HG03060 (cell line): ENCODE measurements around the gene SWSAP1.
"Not testable (repeated sequence)": the region's sequence is repeated elsewhere in the genome, so short reads cannot be mapped to it uniquely, and the experiment has no call there.

ENCODE experiments used
- ATAC-seq: cut with Tn5 transposase; IDR thresholded peaks from one replicate; pipeline ENCODE4 v1.9.1; 2021; ENCODE audit warnings: low read depth, moderate number of reproducible peaks; ENCODE audit not compliant: unreplicated experiment

Gene SWSAP1

GRCh38 chr19:11406703-11407236, 32.3 kb downstream of the SWSAP1 start:
- not testable (repeated sequence) for ATAC-seq

GRCh38 chr19:11408591-11408990, 34.1 kb downstream of the SWSAP1 start:
- no peak for ATAC-seq

- ATAC-seq, result no peak
These were observed 36.2 kb downstream of the SWSAP1 start for GRCh38 chr19:11410682-11411081.

- ATAC-seq, result no peak
These were observed 40.1 kb downstream of the SWSAP1 start for GRCh38 chr19:11414544-11414943.

- ATAC-seq, result no peak
These were observed 42.0 kb downstream of the SWSAP1 start for GRCh38 chr19:11416346-11417052.

- no peak for ATAC-seq
These were observed 43.7 kb downstream of the SWSAP1 start for GRCh38 chr19:11418094-11418548.

GRCh38 chr19:11418549-11419506, 44.4 kb downstream of the SWSAP1 start, which contains the start of gene RGL3:
Gene RGL3, minus strand, starts transcription at chr19:11419314. Its CDS starts 36 bp downstream, at chr19:11419278.
- ATAC-seq, result no peak

GRCh38 chr19:11420429-11421370, 46.2 kb downstream of the SWSAP1 start:
- no peak for ATAC-seq

GRCh38 chr19:11421371-11422098, 47.1 kb downstream of the SWSAP1 start:
- ATAC-seq, result no peak

- peak; percentile 67 for ATAC-seq
These were observed 47.9 kb downstream of the SWSAP1 start for GRCh38 chr19:11422163-11423065.

GRCh38 chr19:11423164-11423790, 48.8 kb downstream of the SWSAP1 start:
- no peak for ATAC-seq

- ATAC-seq, result no peak
These were observed 49.3 kb downstream of the SWSAP1 start for GRCh38 chr19:11423791-11424181.
